Esophagus muscularis mucosa (tissue), 4 donors: ENCODE data around the gene NMRK1. TPM values are rescaled to one million over a fixed set of nuclear protein-coding genes. Genes with fewer than 3 reads are reported as not detected.

Experiments
- DNase-seq: peaks from one replicate; pipeline ENCODE4 v3.0.0-alpha.2; 2017; ENCODE audit errors: extremely low spot score
- H3K27ac ChIP-seq, 4 donors: fragments of 200-600 bp; sonication (generic); replicated peaks in 1 of 4; 1 replicate in 3 of 4; 2 replicates in 1 of 4; pipeline ENCODE4 v1.5.1; 2016 to 2019; ENCODE audit warnings: mild to moderate bottlenecking in 1 of 4
- H3K27me3 ChIP-seq, 4 donors: fragments of 200-600 bp; sonication (generic); one replicate each; pipeline versions ENCODE4 v1.5.1 to v1.6.0; 2016 to 2019
- H3K36me3 ChIP-seq, 4 donors: fragments of 200-600 bp; sonication (generic); one replicate each; pipeline ENCODE4 v1.5.1; 2016 to 2019
- H3K4me1 ChIP-seq, 4 donors: fragments of 200-600 bp; sonication (generic); one replicate each; pipeline ENCODE4 v1.5.1; 2016 to 2019
- H3K4me3 ChIP-seq, 4 donors: fragments of 200-600 bp; sonication (generic); 1 replicate in 2 of 4; 2 replicates in 2 of 4; pipeline ENCODE4 v1.5.1; 2016 to 2019; ENCODE audit warnings: mild to moderate bottlenecking in 4 of 4, moderate library complexity in 1 of 4
- H3K9me3 ChIP-seq, 4 donors: fragments of 200-600 bp; sonication (generic); 1 replicate in 3 of 4; 2 replicates in 1 of 4; pipeline ENCODE4 v1.5.1; 2016 to 2019
- CTCF ChIP-seq, 3 experiments: fragments of 200-600 bp in 2 of 3; fragments of 450-650 bp in 1 of 3; sonication (generic) in 2 of 3; IDR thresholded peaks; one replicate each; pipeline ENCODE4 v1.5.1; 2017 to 2019; ENCODE audit warnings: antibody characterized with exemption in 3 of 3, mild to moderate bottlenecking in 2 of 3, moderate library complexity in 1 of 3
- EP300 ChIP-seq: sonication (generic); formaldehyde crosslinking; IDR thresholded peaks from one replicate; pipeline ENCODE4 v1.6.1; 2017; ENCODE audit warnings: antibody characterized with exemption
- POLR2A ChIP-seq: fragments of 450-650 bp; IDR thresholded peaks from one replicate; pipeline ENCODE4 v1.6.1; 2017; ENCODE audit warnings: antibody characterized with exemption, moderate library complexity, mild to moderate bottlenecking, low read depth
- POLR2AphosphoS5 ChIP-seq, 2 donors: sonication (generic); formaldehyde crosslinking; IDR thresholded peaks; one replicate each; pipeline ENCODE4 v1.6.1; 2017; ENCODE audit warnings: antibody characterized with exemption in 2 of 2
- WGBS: methylation state at CpG from one replicate; pipeline ENCODE4 v1.1.5; 2018; 5-methylcytosine and 5-hydroxymethylcytosine counted together
- intact Hi-C: fragments of 100-400 bp; cut with DNase I; formaldehyde crosslinking; loops from one replicate; pipeline ENCODE4 v1.15.1; 2023
- total RNA-seq, 4 donors: library from RNA; depleted of rRNA; stranded (reverse); fragments of >200 nt; gene quantifications; one replicate each; pipeline versions ENCODE4 v1.1.0 to v1.2.1, GENCODE V29; 2016

NMRK1 gene
- total RNA-seq, 4 donors from 2014 or later = 5.4 to 18.3 (median 10.0) TPM

GRCh38 chr9:75053869-75054268 is 34.1 kb downstream of the NMRK1 start:
- no peak for DNase-seq
- intact Hi-C loops = no loop called here
- TF ChIP-seq CTCF (IDR thresholded peaks at IDR 0.05) (no peak), POLR2A (no peak), POLR2AphosphoS5 (IDR thresholded peaks at IDR 0.05) (no peak), EP300 (no peak)
- no peaks in the 10 kb centered on the region for H3K4me1 ChIP-seq
- H3K27ac ChIP-seq = no peak overlapping the region
- no peak overlapping the region for H3K4me3 ChIP-seq
- H3K27me3 ChIP-seq = no peaks in the 10 kb centered on the region
- 100% methylated on average over 1 of the region's 1 CpG for WGBS
- H3K36me3 ChIP-seq = no peaks in the 10 kb centered on the region
- H3K9me3 ChIP-seq = no peaks in the 10 kb centered on the region

GRCh38 chr9:75051285-75051684 is 36.7 kb downstream of the NMRK1 start:
- Histone ChIP-seq H3K36me3 (no peaks in the 10 kb centered on the region), H3K27me3 (no peaks in the 10 kb centered on the region), H3K27ac (no peak overlapping the region), H3K4me3 (no peak overlapping the region), H3K9me3 (no peaks in the 10 kb centered on the region), H3K4me1 (no peaks in the 10 kb centered on the region)
- TF ChIP-seq POLR2A = no peak
- TF ChIP-seq EP300 = no peak
- intact Hi-C loops = no loop called here
- no peak for DNase-seq

GRCh38 chr9:75047506-75047905 is 40.4 kb downstream of the NMRK1 start:
- Histone ChIP-seq H3K4me1 (no peaks in the 10 kb centered on the region), H3K4me3 (no peak overlapping the region), H3K36me3 (no peaks in the 10 kb centered on the region), H3K9me3 (no peaks in the 10 kb centered on the region), H3K27me3 (no peaks in the 10 kb centered on the region), H3K27ac (no peak overlapping the region)
- intact Hi-C loops = no loop called here
- TF ChIP-seq EP300 = no peak
- no peak for TF ChIP-seq CTCF (IDR thresholded peaks at IDR 0.05)
- no peak for TF ChIP-seq POLR2A
- 50% methylated on average over 2 of the region's 2 CpGs for WGBS
- no peak for DNase-seq

GRCh38 chr9:75046725-75047345 is 41.1 kb downstream of the NMRK1 start:
- TF ChIP-seq CTCF (IDR thresholded peaks at IDR 0.05) (no peak), POLR2A (no peak), EP300 (no peak), POLR2AphosphoS5 (IDR thresholded peaks at IDR 0.05) (no peak)
- no peak overlapping the region for H3K27ac ChIP-seq
- H3K9me3 ChIP-seq = no peaks in the 10 kb centered on the region
- no peak for DNase-seq
- H3K4me3 ChIP-seq = no peak overlapping the region
- 94% methylated on average over 3 of the region's 3 CpGs for WGBS
- intact Hi-C loops = no loop called here
- no peaks in the 10 kb centered on the region for H3K36me3 ChIP-seq
- no peaks in the 10 kb centered on the region for H3K27me3 ChIP-seq
- no peaks in the 10 kb centered on the region for H3K4me1 ChIP-seq

GRCh38 chr9:75041041-75041440 is 46.9 kb downstream of the NMRK1 start:
- H3K27me3 ChIP-seq = no peaks in the 10 kb centered on the region
- TF ChIP-seq EP300 (no peak), CTCF (IDR thresholded peaks at IDR 0.05) (no peak), POLR2AphosphoS5 (IDR thresholded peaks at IDR 0.05) (no peak), POLR2A (no peak)
- no peak for DNase-seq
- no peaks in the 10 kb centered on the region for H3K4me1 ChIP-seq
- H3K36me3 ChIP-seq = no peaks in the 10 kb centered on the region
- 69% methylated on average over 1 of the region's 1 CpG for WGBS
- no peak overlapping the region for H3K27ac ChIP-seq
- no peak overlapping the region for H3K4me3 ChIP-seq
- H3K9me3 ChIP-seq = no peaks in the 10 kb centered on the region
- intact Hi-C loops = no loop called here
